Neural cell (in vitro differentiated cells): ENCODE results near the gene HNRNPA1L2.
"Not testable (repeated sequence)": the region's sequence is repeated elsewhere in the genome, so short reads cannot be mapped to it uniquely, and the experiment has no call there.

Experiments
- CTCF ChIP-seq: fragments of 450-650 bp; IDR thresholded peaks from 2 replicates; pipeline ENCODE4 v1.5.1; 2014; ENCODE audit warnings: antibody characterized with exemption, mild to moderate bottlenecking, moderate library complexity; ENCODE audit not compliant: poor library complexity, severe bottlenecking
- EP300 ChIP-seq: fragments of 450-650 bp; conservative IDR thresholded peaks from 2 replicates; pipeline ENCODE4 v1.6.1; 2014; ENCODE audit warnings: antibody characterized with exemption, mild to moderate bottlenecking, moderate library complexity; ENCODE audit not compliant: poor library complexity, severe bottlenecking
- EZH2 ChIP-seq: fragments of 200-600, 300-800 bp; shearing (Covaris generic), sonication (generic); IDR thresholded peaks from 2 replicates; pipeline ENCODE4 v1.6.1; 2014; ENCODE audit warnings: antibody characterized with exemption, low read length, borderline replicate concordance, mild to moderate bottlenecking; ENCODE audit not compliant: insufficient read depth, poor library complexity, severe bottlenecking
- POLR2AphosphoS5 ChIP-seq: IDR thresholded peaks from 2 replicates; pipeline ENCODE4 v1.6.1; 2012
- RAD21 ChIP-seq: fragments of 450-650 bp; conservative IDR thresholded peaks from 2 replicates; pipeline ENCODE4 v1.6.1; 2014; ENCODE audit warnings: antibody characterized with exemption, mild to moderate bottlenecking, moderate library complexity
- REST ChIP-seq: IDR thresholded peaks from 2 replicates; pipeline ENCODE4 v1.6.1; 2012; ENCODE audit warnings: borderline replicate concordance
- SMC3 ChIP-seq: fragments of 450-650 bp; conservative IDR thresholded peaks from 2 replicates; pipeline ENCODE4 v1.6.1; 2014; ENCODE audit warnings: antibody characterized with exemption, mild to moderate bottlenecking, moderate library complexity; ENCODE audit not compliant: poor library complexity
- TAF1 ChIP-seq: IDR thresholded peaks from 2 replicates; pipeline ENCODE4 v1.6.1; 2012; ENCODE audit warnings: low read depth

DNA sequence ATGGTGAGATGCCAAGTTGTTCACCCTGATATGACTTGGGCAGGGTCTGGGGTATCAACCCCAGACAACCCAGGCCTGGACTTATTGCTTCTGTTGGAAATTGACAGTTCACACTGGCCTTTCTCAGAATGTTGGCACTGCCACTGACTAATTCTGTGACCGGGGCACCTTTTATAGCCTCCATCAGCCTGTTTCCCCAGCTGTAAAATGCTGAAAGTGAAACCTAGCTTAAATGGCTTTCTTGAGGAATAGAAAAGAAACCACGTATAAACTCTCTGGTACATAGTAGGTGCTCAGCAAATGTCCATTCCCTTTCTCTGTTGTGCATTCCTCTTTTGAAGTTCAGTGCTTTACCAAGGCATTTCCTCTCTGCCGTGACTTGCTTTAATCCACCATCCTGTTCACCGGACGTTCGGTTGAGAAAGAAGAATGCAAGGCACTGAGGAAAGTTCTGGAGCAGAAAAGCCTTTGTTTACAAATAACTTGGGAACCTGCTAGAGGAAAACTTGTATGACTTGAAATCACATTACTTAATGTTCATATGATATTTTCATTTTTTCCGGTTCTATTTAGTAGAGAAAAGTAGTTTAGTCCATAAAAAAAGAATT, 11.0 kb upstream of the HNRNPA1L2 start:
- not testable (repeated sequence) for TF ChIP-seq CTCF, TAF1, REST, SMC3, POLR2AphosphoS5, EZH2, RAD21, EP300
